Astrocyte of the cerebellum (primary cell): ENCODE results near the gene SWI5.
"Not testable (repeated sequence)": the region's sequence is repeated elsewhere in the genome, so short reads cannot be mapped to it uniquely, and the experiment has no call there.

ENCODE experiments used
- DNase-seq: peaks from one replicate; pipeline ENCODE4 v3.0.0-alpha.2; 2011; ENCODE audit warnings: low read depth
- H3K4me3 ChIP-seq: 2 replicates; pipeline ENCODE4 v1.5.1; 2011; ENCODE audit warnings: mild to moderate bottlenecking, low read depth, low read length, moderate library complexity
- CTCF ChIP-seq: IDR thresholded peaks from 2 replicates; pipeline ENCODE4 v1.5.1; 2012; ENCODE audit warnings: low read length, low read depth, moderate library complexity, mild to moderate bottlenecking; ENCODE audit errors: missing control alignments
- in situ Hi-C: cut with HindIII; loops from 2 replicates; pipeline ENCODE4 v1.10.0; 2017; ENCODE audit warnings: low sequenced_read_pairs

Gene SWI5

GRCh38 chr9:128276574-128277270 lies 646 bp downstream of the SWI5 start:
- DNase-seq, result no peak
- no peak for TF ChIP-seq CTCF
- in situ Hi-C loops, result no loop called here
- peak overlapping the region; percentile 99 for H3K4me3 ChIP-seq

GRCh38 chr9:128279088-128280073 lies 3.3 kb downstream of the SWI5 start:
- in situ Hi-C loops, DNase-seq, H3K4me3 ChIP-seq: not testable (repeated sequence)

GRCh38 chr9:128280084-128280622 lies 4.1 kb downstream of the SWI5 start:
- TF ChIP-seq CTCF, result no peak
- no peak overlapping the region for H3K4me3 ChIP-seq
- in situ Hi-C loops, result no loop called here
- DNase-seq, result no peak

GRCh38 chr9:128282500-128282899 lies 6.4 kb downstream of the SWI5 start:
- no peak for TF ChIP-seq CTCF
- no peak overlapping the region for H3K4me3 ChIP-seq
- in situ Hi-C loops, result no loop called here
- DNase-seq, result no peak

GRCh38 chr9:128285033-128285784 lies 9.1 kb downstream of the SWI5 start:
- in situ Hi-C loops, result no loop called here
- no peak for DNase-seq
- TF ChIP-seq CTCF, result no peak
- H3K4me3 ChIP-seq, result no peak overlapping the region

GRCh38 chr9:128286440-128286839 lies 10.4 kb downstream of the SWI5 start:
- TF ChIP-seq CTCF, result no peak
- peak; percentile 60 for DNase-seq
- no peak overlapping the region for H3K4me3 ChIP-seq
- in situ Hi-C loops, result no loop called here
